EL (cell line): ENCODE data around the gene MCF2L.

Experiments
- DNase-seq: peaks from one replicate; pipeline ENCODE4 v3.0.0-alpha.2; 2016

The MCF2L gene

DNA sequence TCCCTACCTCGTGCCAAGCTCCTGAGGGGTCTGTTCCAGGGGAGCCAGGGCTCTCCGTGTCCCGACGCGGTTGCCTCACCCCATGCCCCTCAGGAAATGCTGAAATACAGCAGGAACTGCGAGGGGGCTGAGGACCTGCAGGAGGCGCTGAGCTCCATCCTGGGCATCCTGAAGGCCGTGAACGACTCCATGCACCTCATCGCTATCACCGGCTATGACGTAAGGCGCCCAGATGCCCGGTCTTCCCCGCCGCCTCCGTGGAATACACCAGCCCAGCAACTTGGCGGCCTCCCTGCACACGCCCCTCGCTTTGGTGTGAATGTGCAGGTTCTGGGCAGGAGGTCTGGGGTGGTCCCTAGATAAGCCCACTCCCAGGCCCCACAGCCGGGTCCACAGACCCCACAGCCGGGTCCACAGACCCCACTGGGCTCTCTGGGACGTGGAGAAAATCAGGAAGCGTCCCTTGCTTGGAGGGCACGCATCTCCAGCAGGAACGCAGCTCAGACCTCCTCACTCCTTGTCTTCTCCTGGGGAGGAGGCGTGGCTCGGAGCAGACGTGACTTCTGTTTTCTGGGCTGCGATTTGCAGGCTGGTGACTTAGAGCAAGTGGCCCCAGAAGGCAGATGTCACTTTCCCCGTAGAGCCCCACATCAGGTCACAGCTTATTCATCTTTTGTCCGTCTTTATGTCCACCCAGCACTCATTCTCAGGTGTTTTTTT is 117.2 kb downstream of the MCF2L start:
- no peak for DNase-seq

DNA sequence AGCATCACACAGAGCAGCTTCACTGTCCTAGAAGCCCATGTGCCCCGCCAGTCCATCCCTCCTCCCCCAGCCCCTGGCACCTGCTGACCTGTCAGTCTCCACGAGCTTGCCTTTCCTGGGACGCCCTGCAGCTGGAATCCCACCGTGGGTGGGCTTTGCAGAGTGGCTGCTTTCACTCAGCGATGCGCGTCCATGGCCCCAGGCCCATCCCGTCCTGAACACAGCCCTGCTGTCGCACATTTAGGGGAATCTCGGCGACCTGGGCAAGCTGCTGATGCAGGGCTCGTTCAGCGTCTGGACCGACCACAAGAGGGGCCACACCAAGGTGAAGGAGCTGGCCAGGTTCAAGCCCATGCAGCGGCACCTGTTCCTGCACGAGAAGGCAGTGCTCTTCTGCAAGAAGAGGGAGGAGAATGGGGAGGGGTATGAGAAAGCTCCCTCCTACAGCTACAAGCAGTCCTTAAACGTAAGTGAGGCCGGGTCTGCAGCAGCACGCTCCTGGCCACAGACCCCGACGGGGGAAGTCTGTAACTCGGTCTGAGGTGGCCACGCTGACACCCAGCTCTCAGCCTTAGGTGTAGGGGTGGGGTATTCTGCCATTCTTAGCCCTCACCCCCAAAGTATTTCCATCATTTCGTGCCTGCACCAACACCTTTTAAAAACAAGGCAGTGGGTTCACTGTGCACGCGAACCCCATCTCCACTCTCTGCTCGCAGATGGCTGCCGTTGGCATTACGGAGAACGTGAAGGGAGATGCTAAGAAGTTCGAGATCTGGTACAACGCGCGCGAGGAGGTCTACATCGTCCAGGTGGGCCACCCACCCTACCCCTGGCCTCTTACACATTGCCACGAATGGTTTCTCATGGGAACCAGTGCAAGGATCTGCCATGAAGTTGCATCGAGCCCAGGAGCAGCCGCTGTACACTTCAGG is 118.2 kb downstream of the MCF2L start:
- no peak for DNase-seq

- no peak for DNase-seq
Measured at GRCh38 chr13:113087923-113088690, 119.1 kb downstream of the MCF2L start.

GRCh38 chr13:113088691-113089020 is 119.6 kb downstream of the MCF2L start:
- no peak for DNase-seq

DNA sequence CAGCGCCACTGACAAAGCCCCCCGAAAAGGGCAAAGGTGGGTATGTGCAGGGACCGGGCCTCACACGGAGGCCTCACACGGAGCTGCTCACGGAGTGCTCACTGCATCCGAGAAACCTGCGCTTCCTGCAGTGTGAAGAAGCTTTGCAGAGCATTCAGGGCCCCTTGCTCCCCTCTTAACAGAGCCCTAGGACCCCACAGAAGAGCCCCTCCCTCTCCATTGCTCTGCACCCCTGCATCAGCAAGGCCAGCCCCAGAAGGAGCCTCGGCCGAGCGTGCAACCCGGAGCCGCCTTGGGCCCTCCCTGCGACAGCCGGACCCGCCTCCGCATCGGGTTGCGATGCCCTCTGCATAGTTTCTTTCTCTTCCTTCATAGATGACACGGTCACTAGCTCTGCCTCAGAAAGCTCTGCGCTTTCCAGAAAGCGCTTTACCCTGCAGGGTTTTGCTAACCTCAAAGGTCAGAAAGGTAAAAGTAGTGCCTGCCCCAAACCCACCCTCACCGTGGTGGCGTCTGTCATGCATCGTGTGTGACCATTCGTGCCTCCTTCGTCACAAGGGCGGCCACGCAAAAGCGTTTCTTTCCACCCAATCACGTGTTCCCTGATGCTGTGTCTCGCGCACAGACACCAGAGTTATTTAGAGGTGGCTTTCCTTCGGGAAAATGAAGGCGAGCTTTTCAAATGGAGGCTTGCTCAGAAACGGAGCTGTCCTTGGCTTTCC is 120.8 kb downstream of the MCF2L start:
- DNase-seq, result no peak

- no peak for DNase-seq
Measured at GRCh38 chr13:113090415-113090770, 121.4 kb downstream of the MCF2L start.

GRCh38 chr13:113090806-113091205 is 121.8 kb downstream of the MCF2L start:
- DNase-seq, result no peak

DNA sequence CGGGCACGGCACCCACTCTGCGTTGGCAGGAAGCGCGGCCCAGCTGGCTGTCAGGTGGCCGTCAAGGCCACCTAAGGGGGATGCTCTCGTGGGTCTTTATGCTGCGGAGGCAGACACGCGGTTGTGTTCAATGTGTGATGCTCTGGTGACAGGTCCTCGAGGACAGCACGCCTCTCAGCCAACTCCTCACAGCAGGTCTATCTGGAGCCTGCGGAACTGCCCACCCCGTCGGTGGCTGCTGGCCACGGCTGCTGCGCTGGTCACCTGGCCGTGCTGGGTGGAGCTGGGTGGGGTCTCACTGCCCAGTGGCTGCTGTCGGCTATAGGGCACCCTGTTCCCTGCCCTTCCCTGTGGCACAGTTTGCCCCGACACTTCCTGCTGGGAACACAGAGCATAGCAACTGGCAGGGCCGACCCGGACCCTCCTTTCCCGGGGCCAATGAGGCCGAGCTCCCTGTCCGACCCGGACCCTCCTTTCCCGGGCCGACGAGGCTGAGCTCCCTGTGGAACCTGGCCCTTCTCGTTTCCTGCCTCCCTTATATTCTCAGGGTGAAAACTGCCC is 122.3 kb downstream of the MCF2L start:
- DNase-seq, result no peak

GRCh38 chr13:113091891-113092775 is 123.1 kb downstream of the MCF2L start:
- no peak for DNase-seq

GRCh38 chr13:113092776-113093579 is 124.0 kb downstream of the MCF2L start:
- no peak for DNase-seq

DNA sequence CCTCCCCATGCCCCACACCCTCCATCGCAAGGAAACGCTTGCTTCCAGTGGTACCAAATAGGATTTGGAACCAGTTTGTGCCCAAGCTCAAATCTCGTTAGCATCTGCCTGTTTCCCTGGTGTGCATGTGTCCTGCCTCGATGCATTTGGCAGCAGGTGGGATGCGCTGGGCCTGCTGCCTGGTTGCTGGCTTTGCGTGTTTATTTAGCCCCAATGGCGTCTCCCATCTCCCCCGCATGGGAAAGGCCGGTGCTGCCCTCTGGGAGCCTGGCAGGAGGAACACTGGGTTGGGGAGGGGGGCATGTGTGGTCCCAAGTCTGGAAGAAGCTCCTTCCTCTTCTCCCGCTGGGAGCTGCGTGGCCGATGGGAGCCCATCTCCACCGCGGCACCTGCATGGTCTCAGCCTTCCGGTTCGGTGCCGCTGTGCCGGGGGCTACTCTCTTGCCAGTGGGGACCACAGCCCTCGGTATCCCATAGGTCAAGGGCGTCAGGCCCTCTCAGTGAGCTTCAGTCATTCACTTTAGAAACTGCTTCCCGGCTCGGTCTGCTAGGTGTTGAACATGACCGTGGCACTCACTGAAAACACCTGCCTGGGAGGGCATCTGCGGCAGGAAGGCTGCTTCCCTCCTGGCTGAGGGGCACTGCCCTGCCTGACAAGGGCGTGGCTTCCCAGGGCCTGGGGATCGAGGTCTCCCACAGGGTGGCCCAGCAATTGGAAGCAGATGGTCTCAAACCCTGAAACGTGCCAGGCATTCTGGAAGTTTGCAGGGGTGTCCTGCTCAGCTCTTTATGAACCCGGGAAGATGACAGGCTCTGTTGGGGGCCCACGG is 124.8 kb downstream of the MCF2L start:
- no peak for DNase-seq

- DNase-seq, result no peak
Measured at GRCh38 chr13:113094410-113094800, 125.4 kb downstream of the MCF2L start.

DNA sequence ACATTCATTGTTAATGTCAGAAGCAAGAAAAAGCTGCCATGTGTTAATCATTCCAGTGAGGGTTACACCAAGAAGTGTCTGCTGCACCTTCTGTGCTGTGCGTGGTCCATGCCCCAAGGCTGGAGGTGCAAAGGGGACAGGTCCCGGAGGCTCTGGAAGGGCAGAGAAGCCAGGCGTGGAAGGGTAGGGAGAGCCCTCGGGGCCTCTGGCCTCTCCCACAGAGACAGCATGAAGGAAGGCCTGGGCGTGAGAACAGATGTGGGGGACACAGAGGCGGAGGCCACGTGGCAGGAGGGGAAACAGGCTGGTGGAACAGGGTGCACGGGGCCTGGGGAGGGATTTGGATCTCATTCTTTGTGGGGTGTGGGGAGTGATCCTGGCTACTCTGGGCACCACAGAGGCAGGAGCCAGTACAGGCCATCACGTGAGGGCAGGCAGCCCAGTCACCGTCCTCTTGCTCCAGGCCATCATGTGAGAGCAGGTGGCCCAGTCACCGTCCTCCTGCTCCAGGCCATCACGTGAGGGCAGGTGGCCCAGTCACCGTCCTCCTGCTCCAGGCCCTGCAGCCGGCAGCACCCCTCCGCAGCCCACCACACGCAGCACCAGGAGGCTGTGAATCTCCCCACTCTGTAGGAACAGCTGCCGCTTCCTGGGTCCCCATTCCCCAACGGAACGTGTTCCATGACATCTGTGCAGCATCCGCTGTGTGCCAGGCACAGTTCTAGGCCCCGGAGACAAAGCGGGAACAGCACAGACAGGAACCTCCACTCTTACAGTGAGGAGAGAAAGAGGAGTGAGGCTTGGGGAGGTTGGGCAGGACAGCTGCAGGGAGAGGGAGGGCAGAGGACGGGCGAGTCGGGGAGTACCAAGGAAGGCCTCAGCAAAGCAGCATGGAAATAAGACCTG is 126.4 kb downstream of the MCF2L start:
- DNase-seq, result no peak

DNA sequence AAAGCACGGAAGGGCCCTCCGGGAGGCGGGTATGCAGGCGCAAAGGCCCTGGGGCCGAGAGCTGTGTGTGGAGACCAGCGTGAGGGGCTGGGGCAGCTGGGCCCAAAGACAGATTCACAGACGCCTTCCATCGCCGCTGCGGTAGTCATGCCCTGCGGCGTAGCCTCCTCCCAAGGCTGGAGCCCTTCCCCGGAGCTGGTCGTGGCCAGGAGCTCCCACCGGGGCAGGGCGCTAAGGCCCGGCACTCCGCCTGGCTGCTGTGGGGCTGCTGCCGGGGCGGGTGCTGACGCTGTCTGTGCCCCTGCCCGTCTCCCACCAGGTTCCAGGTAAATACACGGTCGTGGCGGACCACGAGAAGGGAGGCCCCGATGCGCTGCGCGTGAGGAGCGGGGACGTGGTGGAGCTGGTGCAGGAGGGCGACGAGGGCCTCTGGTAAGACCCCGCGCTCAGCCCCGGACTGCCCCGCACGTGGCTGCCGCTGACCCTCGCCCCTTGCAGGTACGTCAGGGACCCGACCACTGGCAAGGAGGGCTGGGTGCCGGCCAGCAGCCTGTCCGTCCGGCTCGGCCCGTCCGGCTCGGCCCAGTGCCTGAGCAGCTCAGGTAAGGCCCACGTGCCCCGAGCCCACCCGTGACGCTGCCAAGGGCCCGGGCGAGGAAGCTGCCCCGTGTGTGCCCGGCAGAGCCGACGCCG is 127.2 kb downstream of the MCF2L start:
- DNase-seq, result no peak

- no peak for DNase-seq
Measured at GRCh38 chr13:113096745-113097305, 127.8 kb downstream of the MCF2L start.

- no peak for DNase-seq
Measured at GRCh38 chr13:113097651-113098050, 128.6 kb downstream of the MCF2L start.

- peak; percentile 67 for DNase-seq
Measured at GRCh38 chr13:113098162-113098732, 129.2 kb downstream of the MCF2L start.
